OCI-LY7 (cell line): ENCODE data around the gene GTF3C2. TPM values are rescaled to one million over a fixed set of nuclear protein-coding genes. Genes with fewer than 3 reads are reported as not detected.

Experiments used
- BruUV-seq: library from RNA; stranded (reverse); fragments of 400-500 nt; replicated peaks from 2 replicates; lab custom pipeline; 2021; lab: Mats Ljungman, UMichigan
- CTCF ChIA-PET: fragments of 300-600 bp; sonication (Branson Sonifier 250); formaldehyde crosslinking; loops from one replicate; lab custom pipeline; 2022; ENCODE audit warnings: antibody characterized with exemption; ENCODE audit not compliant: unreplicated experiment; lab: Charles Lee
- POLR2A ChIA-PET: fragments of 300-600 bp; sonication (Branson Sonifier 250); formaldehyde crosslinking; loops from one replicate; lab custom pipeline; 2022; ENCODE audit warnings: antibody characterized with exemption; lab: Charles Lee
- DNase-seq: peaks from one replicate; pipeline ENCODE4 v3.0.0-alpha.2; 2015; ENCODE audit warnings: low spot score
- H2AFZ ChIP-seq: fragments of 200-600 bp; sonication (generic), shearing (Covaris generic); 2 replicates; pipeline ENCODE4 v1.6.1; 2014; ENCODE audit warnings: mild to moderate bottlenecking, antibody characterized with exemption, low read length, moderate library complexity
- H3K27ac ChIP-seq: fragments of 200-600 bp; sonication (generic); 2 replicates; pipeline ENCODE4 v1.5.1; 2014; ENCODE audit warnings: mixed run types, low read depth, mild to moderate bottlenecking, moderate library complexity, low read length, inconsistent platforms; ENCODE audit not compliant: poor library complexity, severe bottlenecking
- H3K36me3 ChIP-seq: fragments of 200-600 bp; sonication (generic); 2 replicates; pipeline ENCODE4 v1.6.1; 2014; ENCODE audit warnings: mild to moderate bottlenecking, antibody characterized with exemption, low read length, moderate library complexity, mixed read lengths; ENCODE audit not compliant: insufficient read depth
- H3K4me1 ChIP-seq: fragments of 200-600 bp; sonication (generic); 2 replicates; pipeline ENCODE4 v1.5.1; 2014; ENCODE audit warnings: mild to moderate bottlenecking, low read length; ENCODE audit not compliant: insufficient read depth, poor library complexity, severe bottlenecking
- H3K4me2 ChIP-seq: fragments of 200-600 bp; sonication (generic); 2 replicates; pipeline ENCODE4 v1.6.1; 2014; ENCODE audit warnings: mild to moderate bottlenecking, low read length
- H3K4me3 ChIP-seq: fragments of 200-600 bp; sonication (generic); 2 replicates; pipeline ENCODE4 v1.5.1; 2014; ENCODE audit warnings: mild to moderate bottlenecking, low read depth, low read length; ENCODE audit not compliant: poor library complexity, severe bottlenecking
- H3K79me2 ChIP-seq: fragments of 200-600 bp; sonication (generic); 2 replicates; pipeline ENCODE4 v1.6.1; 2016; ENCODE audit warnings: low read depth, mild to moderate bottlenecking, low read length, moderate library complexity, mixed read lengths; ENCODE audit not compliant: insufficient read depth
- H3K9me2 ChIP-seq: fragments of 200-600 bp; sonication (generic); 2 replicates; pipeline ENCODE4 v1.6.1; 2016; ENCODE audit warnings: mild to moderate bottlenecking, low read length, mixed read lengths; ENCODE audit not compliant: insufficient read depth
- H3K9me3 ChIP-seq: fragments of 200-600 bp; sonication (generic); 2 replicates; pipeline ENCODE4 v1.6.1; 2014; ENCODE audit warnings: mild to moderate bottlenecking, mixed run types, low read length, mixed read lengths
- H4K20me1 ChIP-seq: fragments of 200-600 bp; sonication (generic); 2 replicates; pipeline ENCODE4 v1.6.1; 2014; ENCODE audit warnings: mild to moderate bottlenecking, antibody characterized with exemption, low read length, moderate library complexity, mixed read lengths; ENCODE audit not compliant: insufficient read depth
- EZH2phosphoT487 ChIP-seq: fragments of 200-600 bp; sonication (generic); IDR thresholded peaks from 2 replicates; pipeline ENCODE4 v1.6.1; 2018; ENCODE audit warnings: low read depth, borderline replicate concordance, mild to moderate bottlenecking, mixed run types, antibody characterized with exemption, low read length, moderate library complexity, mixed read lengths
- intact Hi-C: fragments of 100-400 bp; cut with micrococcal nuclease; formaldehyde crosslinking; loops from one replicate; pipeline ENCODE4 v1.10.0; 2022; ENCODE audit not compliant: unreplicated experiment
- total RNA-seq, 2 experiments: library from RNA; depleted of rRNA in 1 of 2; stranded (reverse); fragments of >200 nt in 1 of 2; shearing (Covaris generic) in 1 of 2; gene quantifications; 2 replicates each; pipeline ENCODE4 v1.2.3, GENCODE V29; 2014 to 2022
- TF ChIP-seq, protein P1 (sequence below): fragments of 200-600 bp; sonication (generic); conservative IDR thresholded peaks from 2 replicates; pipeline ENCODE4 v1.5.1; 2014; ENCODE audit warnings: mild to moderate bottlenecking, antibody characterized with exemption, low read length, moderate library complexity, mixed read lengths

The GTF3C2 gene
- total RNA-seq, 2 experiments from 2014 or later = 54.2 to 70.3 TPM

DNA sequence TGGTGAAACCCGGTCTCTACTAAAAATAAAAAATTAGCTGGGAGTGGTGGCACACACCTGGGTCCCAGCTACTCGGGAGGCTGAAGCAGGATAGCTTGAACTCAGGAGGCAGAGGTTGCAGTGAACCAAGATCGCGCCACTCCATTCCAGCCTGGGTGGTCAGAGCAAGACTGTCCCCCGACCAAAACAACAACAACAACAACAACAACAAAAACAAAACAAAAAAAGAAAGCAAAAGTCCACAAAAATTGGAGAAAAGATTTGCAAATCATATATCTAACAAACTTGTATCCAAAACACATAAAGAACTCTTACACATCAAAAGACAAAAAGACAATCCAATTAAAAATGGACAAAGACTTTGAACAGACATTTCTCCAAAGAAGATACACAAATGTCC, 42.4 kb upstream of the GTF3C2 start:
- H3K9me2 ChIP-seq = no peaks in the 10 kb centered on the region
- H3K36me3 ChIP-seq = peaks cover 83% of the 10 kb centered on the region
- H3K4me2 ChIP-seq = no peak overlapping the region
- no peaks in the 10 kb centered on the region for H3K9me3 ChIP-seq
- no peaks in the 10 kb centered on the region for H3K4me1 ChIP-seq
- no peak overlapping the region for H3K4me3 ChIP-seq
- peaks cover 9% of the 10 kb centered on the region; the same call in 1 of the 2 replicates for H4K20me1 ChIP-seq
- no peak overlapping the region for H2AFZ ChIP-seq
- DNase-seq = no peak
- ChIA-PET POLR2A (interaction anchor here (0.6 to 0.7 kb wide), 2 partner anchors 11 to 53 kb away, joined by 3 read pairs; no protein-coding TSS in a partner anchor), CTCF (no interaction called here)
- peaks cover 100% of the 10 kb centered on the region for H3K79me2 ChIP-seq
- TF ChIP-seq, protein P1, sequence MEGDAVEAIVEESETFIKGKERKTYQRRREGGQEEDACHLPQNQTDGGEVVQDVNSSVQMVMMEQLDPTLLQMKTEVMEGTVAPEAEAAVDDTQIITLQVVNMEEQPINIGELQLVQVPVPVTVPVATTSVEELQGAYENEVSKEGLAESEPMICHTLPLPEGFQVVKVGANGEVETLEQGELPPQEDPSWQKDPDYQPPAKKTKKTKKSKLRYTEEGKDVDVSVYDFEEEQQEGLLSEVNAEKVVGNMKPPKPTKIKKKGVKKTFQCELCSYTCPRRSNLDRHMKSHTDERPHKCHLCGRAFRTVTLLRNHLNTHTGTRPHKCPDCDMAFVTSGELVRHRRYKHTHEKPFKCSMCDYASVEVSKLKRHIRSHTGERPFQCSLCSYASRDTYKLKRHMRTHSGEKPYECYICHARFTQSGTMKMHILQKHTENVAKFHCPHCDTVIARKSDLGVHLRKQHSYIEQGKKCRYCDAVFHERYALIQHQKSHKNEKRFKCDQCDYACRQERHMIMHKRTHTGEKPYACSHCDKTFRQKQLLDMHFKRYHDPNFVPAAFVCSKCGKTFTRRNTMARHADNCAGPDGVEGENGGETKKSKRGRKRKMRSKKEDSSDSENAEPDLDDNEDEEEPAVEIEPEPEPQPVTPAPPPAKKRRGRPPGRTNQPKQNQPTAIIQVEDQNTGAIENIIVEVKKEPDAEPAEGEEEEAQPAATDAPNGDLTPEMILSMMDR = no peak
- no peak for TF ChIP-seq EZH2phosphoT487
- intact Hi-C loops = no loop called here
- BruUV-seq = no TSS peak
- no peak overlapping the region for H3K27ac ChIP-seq

DNA sequence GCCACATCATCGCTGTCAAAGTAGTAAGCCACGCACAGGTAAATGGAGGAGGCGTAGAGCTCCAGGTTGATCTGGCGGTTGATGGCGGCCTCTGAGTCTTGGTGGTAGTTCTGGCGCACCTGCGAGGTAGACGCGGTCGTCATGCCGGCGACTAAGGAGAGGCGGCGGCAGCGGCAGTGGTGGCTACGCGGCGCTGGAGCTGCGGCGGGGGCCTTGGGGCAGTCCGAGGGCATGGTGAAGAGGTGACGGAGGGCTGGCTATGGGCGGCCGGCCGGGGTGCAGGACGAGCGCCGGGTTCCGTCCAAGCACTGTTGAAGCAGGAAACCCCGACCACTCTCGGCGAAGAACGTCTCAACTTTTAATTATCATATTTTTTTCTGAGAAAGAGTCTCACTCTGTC, 36.7 kb upstream of the GTF3C2 start:
- BruUV-seq = no TSS peak
- Histone ChIP-seq H4K20me1 (peaks cover 5% of the 10 kb centered on the region; the same call in 1 of the 2 replicates), H3K9me3 (no peaks in the 10 kb centered on the region), H3K4me2 (no peak overlapping the region), H3K4me1 (no peaks in the 10 kb centered on the region), H3K9me2 (no peaks in the 10 kb centered on the region), H3K79me2 (peaks cover 100% of the 10 kb centered on the region), H3K36me3 (peaks cover 67% of the 10 kb centered on the region), H3K4me3 (no peak overlapping the region), H2AFZ (no peak overlapping the region), H3K27ac (no peak overlapping the region)
- no peak for DNase-seq
- POLR2A ChIA-PET = no interaction called here
- intact Hi-C loops = no loop called here
- TF ChIP-seq EZH2phosphoT487 = no peak
- TF ChIP-seq, protein P1 = no peak
- CTCF ChIA-PET = no interaction called here

DNA sequence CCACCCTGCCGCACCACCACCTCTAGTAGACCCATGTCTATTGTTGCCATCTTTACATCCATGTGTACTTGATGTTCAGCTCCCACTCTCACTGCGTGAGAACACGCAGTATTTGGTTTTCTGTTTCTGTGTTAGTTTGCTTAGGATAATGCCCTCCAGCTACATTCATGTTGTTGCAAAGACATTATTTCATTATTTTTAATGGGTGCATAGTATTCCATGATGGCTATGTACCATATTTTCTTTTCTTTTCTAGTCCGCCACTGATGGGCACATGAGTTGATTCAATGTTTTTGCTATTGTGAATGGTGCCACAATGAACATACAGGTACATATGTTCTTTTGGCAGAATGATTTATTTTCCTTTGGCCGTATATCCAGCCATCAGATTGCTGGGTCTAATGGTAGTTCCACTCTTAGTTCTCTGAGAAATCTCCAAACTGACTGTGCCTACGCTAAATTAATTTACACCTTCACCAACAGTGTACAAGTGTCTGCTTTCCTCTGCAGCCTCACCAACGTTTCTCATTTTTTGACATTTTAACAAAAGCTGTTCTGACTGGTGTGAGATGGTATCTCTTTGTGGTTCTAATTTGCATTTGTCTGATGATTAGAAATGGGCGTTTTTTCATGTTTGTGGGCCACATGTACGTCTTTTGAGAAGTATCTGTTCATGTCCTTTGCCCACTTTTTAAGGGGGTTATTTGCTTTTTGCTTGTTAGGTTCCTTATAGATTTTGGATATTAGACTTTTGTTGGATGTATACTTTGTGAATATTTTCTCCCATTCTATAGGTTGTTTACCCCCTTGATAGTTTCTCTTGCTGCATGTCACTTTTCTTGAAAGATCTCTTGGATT, 34.5 kb upstream of the GTF3C2 start:
- TF ChIP-seq, protein P1 = no peak
- no peak for TF ChIP-seq EZH2phosphoT487
- peaks cover 9% of the 10 kb centered on the region; the same call in 1 of the 2 replicates for H4K20me1 ChIP-seq
- H3K36me3 ChIP-seq = peaks cover 66% of the 10 kb centered on the region
- H3K4me2 ChIP-seq = no peak overlapping the region
- BruUV-seq = no TSS peak
- no peak overlapping the region for H3K4me3 ChIP-seq
- H3K9me3 ChIP-seq = no peaks in the 10 kb centered on the region
- no peak overlapping the region for H3K27ac ChIP-seq
- CTCF ChIA-PET = no interaction called here
- no peak for DNase-seq
- POLR2A ChIA-PET = interaction anchor here (0.6 kb wide), 1 partner anchor 275 kb away, joined by 3 read pairs; no protein-coding TSS in a partner anchor
- no peaks in the 10 kb centered on the region for H3K4me1 ChIP-seq
- no peaks in the 10 kb centered on the region for H3K9me2 ChIP-seq
- intact Hi-C loops = no loop called here
- no peak overlapping the region for H2AFZ ChIP-seq
- H3K79me2 ChIP-seq = peaks cover 87% of the 10 kb centered on the region
